Lung (tissue), 12 donors: ENCODE results near the gene TAPT1. TPM values are rescaled to one million over a fixed set of nuclear protein-coding genes. Genes with fewer than 3 reads are reported as not detected.

Source experiments
- ATAC-seq: fragments of 200-7000 bp; cut with Tn5 transposase; one replicate; pipeline ENCODE4 v1.9.1; 2020; ENCODE audit warnings: moderate number of reproducible peaks; ENCODE audit not compliant: insufficient read depth, low FRiP score
- DNase-seq, 3 donors: peaks; one replicate each; pipeline ENCODE4 v3.0.0-alpha.2; 2013 to 2017
- H3K27ac ChIP-seq, 2 donors: one replicate each; pipeline ENCODE4 v1.5.1; 2013; ENCODE audit warnings: mild to moderate bottlenecking in 2 of 2, moderate library complexity in 2 of 2, control low read depth in 1 of 2, inconsistent platforms in 1 of 2, low read depth in 1 of 2, low read length in 1 of 2
- H3K27me3 ChIP-seq, 3 donors: one replicate each; pipeline ENCODE4 v1.5.1; 2013; ENCODE audit warnings: low read length in 2 of 3; ENCODE audit not compliant: control insufficient read depth in 3 of 3, insufficient read depth in 3 of 3
- H3K36me3 ChIP-seq, 4 donors: one replicate each; pipeline ENCODE4 v1.5.1; 2013; ENCODE audit warnings: low read length in 4 of 4, mild to moderate bottlenecking in 1 of 4, moderate library complexity in 1 of 4; ENCODE audit not compliant: control insufficient read depth in 4 of 4, insufficient read depth in 4 of 4
- H3K4me1 ChIP-seq, 5 donors: one replicate each; pipeline ENCODE4 v1.5.1; 2013; ENCODE audit warnings: low read length in 5 of 5, mild to moderate bottlenecking in 2 of 5, moderate library complexity in 1 of 5; ENCODE audit not compliant: control insufficient read depth in 5 of 5, insufficient read depth in 5 of 5
- H3K4me3 ChIP-seq: one replicate; pipeline ENCODE4 v1.5.1; 2013; ENCODE audit warnings: mild to moderate bottlenecking, control low read depth, moderate library complexity
- H3K9ac ChIP-seq, 2 donors: one replicate each; pipeline ENCODE4 v1.5.1; 2013; ENCODE audit warnings: low read length in 2 of 2, control low read depth in 1 of 2; ENCODE audit not compliant: insufficient read depth in 1 of 2
- H3K9me3 ChIP-seq, 4 donors: one replicate each; pipeline ENCODE4 v1.5.1; 2013; ENCODE audit warnings: low read length in 3 of 4, mild to moderate bottlenecking in 1 of 4, moderate library complexity in 1 of 4; ENCODE audit not compliant: control insufficient read depth in 4 of 4, insufficient read depth in 3 of 4
- WGBS, 2 donors: extraction: QIAGEN DNeasy Blood & Tissue Kit; methylation state at CpG; one replicate each; pipeline ENCODE4 v1.1.7; 2013; 5-methylcytosine and 5-hydroxymethylcytosine counted together
- polyA plus RNA-seq, 2 donors: library from polyadenylated mRNA; stranded (reverse); fragments of 200-250 nt; gene quantifications; one replicate each; pipeline ENCODE4 v1.2.1, GENCODE V29; 2013
- total RNA-seq, 2 donors: library from RNA; depleted of rRNA in 1 of 2; stranded (reverse); fragments of >200 nt in 1 of 2; gene quantifications; one replicate each; pipeline ENCODE4 v1.2.1, GENCODE V29; 2014 to 2021
- TF ChIP-seq, protein P1 (sequence below): IDR thresholded peaks from 2 replicates; pipeline ENCODE4 v1.5.1; 2012; ENCODE audit warnings: mild to moderate bottlenecking; ENCODE audit errors: control extremely low read depth, extremely low read depth
- donor health status: control.
- donor health status: control.
- donor health status: Bipolar disorder and iron deficiency.
- donor health status: healthy.
- donor health status: DM: yes; HTN: yes; CAD: no.

The TAPT1 gene
- total and polyA plus RNA-seq, 4 donors: 13.8 to 102 (median 30.2) TPM

DNA sequence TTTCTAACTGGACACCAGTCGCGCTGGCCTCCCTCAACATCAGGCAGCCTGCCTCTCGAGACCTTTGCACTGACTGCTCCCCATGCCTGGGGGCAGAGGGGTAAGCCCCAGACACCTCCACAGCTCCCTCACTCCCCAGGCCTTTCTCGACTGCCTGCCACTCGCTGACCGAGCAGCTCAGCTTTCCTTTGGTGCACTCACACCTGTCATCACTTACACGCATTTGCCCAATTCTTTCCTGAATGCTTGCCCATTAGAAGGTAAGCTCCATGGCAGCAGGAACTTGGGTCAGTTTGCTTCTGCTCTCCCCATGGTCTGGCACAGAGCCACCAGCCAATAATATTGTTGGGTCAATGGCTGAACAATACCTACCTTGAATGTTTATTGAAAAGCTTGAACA is 110.3 kb downstream of the TAPT1 start:
- ATAC-seq: no peak
- Histone ChIP-seq H3K36me3 (no peaks in the 10 kb centered on the region), H3K4me3 (no peak overlapping the region), H3K27me3 (peaks cover 0 to 7% (median 0%) of the 10 kb centered on the region in 3 donors), H3K4me1 (peaks cover 0 to 4% (median 0%) of the 10 kb centered on the region in 5 donors), H3K27ac (no peak overlapping the region), H3K9ac (no peak overlapping the region), H3K9me3 (no peaks in the 10 kb centered on the region)
- 92 to 94% methylated on average over 7 of the region's 7 CpGs for WGBS, 2 donors
- no peak for DNase-seq
- TF ChIP-seq, protein P1, sequence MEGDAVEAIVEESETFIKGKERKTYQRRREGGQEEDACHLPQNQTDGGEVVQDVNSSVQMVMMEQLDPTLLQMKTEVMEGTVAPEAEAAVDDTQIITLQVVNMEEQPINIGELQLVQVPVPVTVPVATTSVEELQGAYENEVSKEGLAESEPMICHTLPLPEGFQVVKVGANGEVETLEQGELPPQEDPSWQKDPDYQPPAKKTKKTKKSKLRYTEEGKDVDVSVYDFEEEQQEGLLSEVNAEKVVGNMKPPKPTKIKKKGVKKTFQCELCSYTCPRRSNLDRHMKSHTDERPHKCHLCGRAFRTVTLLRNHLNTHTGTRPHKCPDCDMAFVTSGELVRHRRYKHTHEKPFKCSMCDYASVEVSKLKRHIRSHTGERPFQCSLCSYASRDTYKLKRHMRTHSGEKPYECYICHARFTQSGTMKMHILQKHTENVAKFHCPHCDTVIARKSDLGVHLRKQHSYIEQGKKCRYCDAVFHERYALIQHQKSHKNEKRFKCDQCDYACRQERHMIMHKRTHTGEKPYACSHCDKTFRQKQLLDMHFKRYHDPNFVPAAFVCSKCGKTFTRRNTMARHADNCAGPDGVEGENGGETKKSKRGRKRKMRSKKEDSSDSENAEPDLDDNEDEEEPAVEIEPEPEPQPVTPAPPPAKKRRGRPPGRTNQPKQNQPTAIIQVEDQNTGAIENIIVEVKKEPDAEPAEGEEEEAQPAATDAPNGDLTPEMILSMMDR: no peak

GRCh38 chr4:16114546-16114945 is 111.7 kb downstream of the TAPT1 start:
- Histone ChIP-seq H3K27ac (no peak overlapping the region), H3K4me3 (no peak overlapping the region), H3K4me1 (peaks cover 0 to 4% (median 0%) of the 10 kb centered on the region in 5 donors), H3K9me3 (no peaks in the 10 kb centered on the region), H3K36me3 (no peaks in the 10 kb centered on the region), H3K9ac (no peak overlapping the region), H3K27me3 (peaks cover 0 to 7% (median 0%) of the 10 kb centered on the region in 3 donors)
- WGBS, 2 donors: 91 to 94% methylated on average over 6 of the region's 6 CpGs
- ATAC-seq: no peak
- TF ChIP-seq, protein P1: no peak
- no peak for DNase-seq

DNA sequence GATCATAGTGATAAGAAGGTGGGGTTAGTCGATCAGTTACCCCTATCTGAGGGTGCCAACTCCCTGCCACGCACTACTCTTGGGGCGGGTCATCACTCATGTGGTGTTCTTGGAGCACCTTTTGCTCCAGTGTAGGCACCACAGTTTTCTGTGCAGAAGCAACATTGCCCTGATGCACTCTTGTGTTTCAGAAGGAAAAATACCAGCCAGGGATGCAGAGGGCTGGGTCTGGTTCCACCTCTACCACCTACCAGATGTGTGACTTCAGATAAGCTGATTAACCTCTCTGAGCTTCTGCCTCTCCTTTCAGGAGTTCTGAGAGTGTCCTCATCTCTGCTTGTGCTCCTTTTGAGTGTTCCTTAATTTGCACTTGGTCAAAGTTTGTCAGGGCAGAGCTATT is 112.5 kb downstream of the TAPT1 start:
- Histone ChIP-seq H3K4me3 (no peak overlapping the region), H3K27ac (no peak overlapping the region), H3K27me3 (peaks cover 0 to 7% (median 0%) of the 10 kb centered on the region in 3 donors), H3K36me3 (no peaks in the 10 kb centered on the region), H3K9ac (no peak overlapping the region), H3K4me1 (peaks cover 0 to 4% (median 0%) of the 10 kb centered on the region in 5 donors), H3K9me3 (no peaks in the 10 kb centered on the region)
- DNase-seq (no peak), ATAC-seq (no peak)
- TF ChIP-seq, protein P1: no peak
- WGBS, 2 donors: 91 to 92% methylated on average over 3 of the region's 3 CpGs

DNA sequence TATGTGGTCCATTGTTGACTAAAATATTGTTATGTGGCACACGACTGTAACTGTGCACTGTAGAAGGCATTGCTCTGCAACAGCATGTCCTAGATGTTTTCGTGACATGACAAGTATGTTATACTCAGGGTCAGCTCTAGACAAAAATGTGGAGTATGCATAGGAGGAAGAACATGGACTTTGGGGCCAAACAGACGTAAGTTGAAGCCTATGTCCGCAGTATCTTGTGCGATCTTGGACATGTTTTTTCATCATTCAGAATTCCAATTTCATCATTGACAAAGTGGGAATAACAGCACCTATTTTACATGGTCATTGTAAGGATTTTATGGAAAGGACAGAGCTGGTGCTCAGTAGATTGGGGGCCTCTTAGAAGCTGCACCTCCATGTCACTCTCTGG is 114.7 kb downstream of the TAPT1 start:
- Histone ChIP-seq H3K9me3 (peaks cover 0 to 2% (median 0%) of the 10 kb centered on the region in 4 donors), H3K27ac (no peak overlapping the region), H3K9ac (no peak overlapping the region), H3K36me3 (no peaks in the 10 kb centered on the region), H3K4me3 (no peak overlapping the region), H3K27me3 (peaks cover 0 to 7% (median 0%) of the 10 kb centered on the region in 3 donors), H3K4me1 (no peaks in the 10 kb centered on the region)
- DNase-seq (no peak), ATAC-seq (no peak)
- TF ChIP-seq, protein P1: no peak
- WGBS, 2 donors: 95% methylated on average over 5 of the region's 5 CpGs
